Adipocyte (in vitro differentiated cells): ENCODE data around the gene MIR17HG.
"Not testable (repeated sequence)": the region's sequence is repeated elsewhere in the genome, so short reads cannot be mapped to it uniquely, and the experiment has no call there.

Source experiments
- DNase-seq: peaks from one replicate; pipeline ENCODE4 v3.0.0-alpha.2; 2015; ENCODE audit warnings: low read depth
- H3K27me3 ChIP-seq: replicated peaks from 2 replicates; pipeline ENCODE4 v1.7.0; 2013; ENCODE audit warnings: mild to moderate bottlenecking, low read length, moderate library complexity; ENCODE audit not compliant: control insufficient read depth, insufficient read depth
- H3K36me3 ChIP-seq: 2 replicates; pipeline ENCODE4 v1.7.0; 2013; ENCODE audit warnings: low read length, mild to moderate bottlenecking, moderate library complexity; ENCODE audit not compliant: control insufficient read depth, insufficient read depth, severe bottlenecking
- H3K4me1 ChIP-seq: 2 replicates; pipeline ENCODE4 v1.7.0; 2013; ENCODE audit warnings: mild to moderate bottlenecking, low read length, moderate library complexity; ENCODE audit not compliant: control insufficient read depth, insufficient read depth
- H3K4me3 ChIP-seq: 2 replicates; pipeline ENCODE4 v1.7.0; 2013; ENCODE audit warnings: mild to moderate bottlenecking, low read length, moderate library complexity
- H3K9ac ChIP-seq: 2 replicates; pipeline ENCODE4 v1.7.0; 2013; ENCODE audit warnings: mild to moderate bottlenecking, low read length, moderate library complexity
- H3K9me3 ChIP-seq: 2 replicates; pipeline ENCODE4 v1.7.0; 2013; ENCODE audit warnings: mild to moderate bottlenecking, low read length, moderate library complexity; ENCODE audit not compliant: control insufficient read depth

MIR17HG gene

DNA sequence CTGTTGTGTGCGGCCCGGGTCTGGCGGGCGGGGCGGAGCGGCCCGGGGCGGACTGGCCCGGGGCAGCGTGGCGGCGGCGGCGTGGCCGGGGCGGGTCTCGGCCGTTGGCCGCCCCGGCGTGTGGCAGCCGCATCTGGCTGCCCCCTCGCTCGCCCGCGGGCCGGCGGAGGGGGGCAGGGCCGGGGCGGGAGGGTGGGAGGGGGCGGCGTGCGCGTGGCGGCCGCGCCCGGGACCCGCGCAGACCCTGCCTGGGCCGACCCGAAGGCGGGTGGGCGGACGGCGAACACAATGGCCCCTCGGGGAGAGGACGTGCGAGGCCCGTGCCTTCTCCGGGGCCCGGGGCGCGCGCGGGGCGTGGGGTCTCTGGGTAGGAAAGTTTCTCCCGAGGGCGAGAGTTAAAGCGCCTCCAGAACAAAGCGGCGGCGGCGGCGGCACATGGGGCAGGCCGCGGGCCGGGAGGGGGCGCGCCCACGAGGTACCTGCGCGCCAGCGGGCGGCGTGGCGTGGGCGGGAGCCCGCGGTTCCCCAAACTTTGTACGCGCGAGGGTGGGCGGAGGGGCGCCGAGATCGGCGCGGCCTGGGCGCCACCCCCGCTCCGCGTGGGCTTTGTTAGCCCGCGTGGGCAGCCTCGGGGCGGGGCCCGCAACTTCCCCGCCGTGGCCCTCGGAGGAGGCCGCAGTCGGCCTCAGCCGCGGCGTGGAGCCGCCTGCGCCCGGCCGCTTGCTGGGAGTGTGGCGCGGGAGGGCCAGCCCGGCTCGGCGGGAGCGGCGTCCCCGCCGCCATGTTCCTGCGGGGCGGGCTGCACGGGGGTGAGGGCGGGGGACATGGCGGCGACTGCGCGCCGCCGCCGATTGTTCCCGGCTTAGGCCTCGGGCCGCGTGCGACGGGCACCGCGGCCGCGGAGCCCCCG, 764 bp downstream of the MIR17HG start:
- peak; percentile 71 for DNase-seq
- H3K4me3 ChIP-seq = peak overlapping the region; percentile 92
- H3K4me1 ChIP-seq = peaks cover 29% of the 10 kb centered on the region
- no peaks in the 10 kb centered on the region for H3K27me3 ChIP-seq
- no peaks in the 10 kb centered on the region for H3K9me3 ChIP-seq
- H3K36me3 ChIP-seq = peaks cover 16% of the 10 kb centered on the region
- peak overlapping the region; percentile 90 for H3K9ac ChIP-seq

DNA sequence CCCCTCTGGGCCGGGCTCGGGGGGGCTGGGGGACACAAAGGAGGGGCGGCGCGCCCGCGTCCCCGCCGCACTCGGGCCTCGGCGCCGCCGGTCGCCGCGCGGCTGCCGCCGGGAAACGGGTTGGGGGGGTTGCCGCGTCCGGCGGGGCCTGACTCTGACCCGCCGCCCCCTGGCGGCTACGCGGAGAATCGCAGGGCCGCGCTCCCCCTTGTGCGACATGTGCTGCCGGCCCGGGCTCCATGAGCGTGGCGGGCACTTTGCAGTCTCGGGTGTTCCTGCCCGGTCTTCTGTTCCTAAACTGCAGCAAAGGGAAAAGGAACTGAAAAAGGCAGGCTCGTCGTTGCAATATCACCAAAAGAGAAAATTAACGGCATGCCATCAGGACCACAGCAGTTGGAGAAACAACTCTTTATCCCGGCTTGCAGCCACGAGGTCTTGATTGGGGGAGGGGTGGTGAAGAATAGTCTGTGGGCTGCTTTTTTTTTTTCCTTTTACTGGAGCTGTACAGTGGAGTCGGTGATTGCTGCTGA, 1.5 kb downstream of the MIR17HG start:
- peak; percentile 95 for DNase-seq
- no peaks in the 10 kb centered on the region for H3K27me3 ChIP-seq
- H3K9ac ChIP-seq = peak overlapping the region; percentile 90
- peaks cover 36% of the 10 kb centered on the region for H3K4me1 ChIP-seq
- no peaks in the 10 kb centered on the region for H3K9me3 ChIP-seq
- H3K36me3 ChIP-seq = peaks cover 23% of the 10 kb centered on the region
- peak overlapping the region; percentile 92 for H3K4me3 ChIP-seq

- no peaks in the 10 kb centered on the region for H3K9me3 ChIP-seq
- H3K9ac ChIP-seq = peak overlapping the region; percentile 90
- peaks cover 36% of the 10 kb centered on the region for H3K4me1 ChIP-seq
- H3K4me3 ChIP-seq = peak overlapping the region; percentile 92
- DNase-seq = no peak
- H3K36me3 ChIP-seq = peaks cover 36% of the 10 kb centered on the region
- H3K27me3 ChIP-seq = no peaks in the 10 kb centered on the region
These were observed 2.8 kb downstream of the MIR17HG start for GRCh38 chr13:91349992-91350911.

DNA sequence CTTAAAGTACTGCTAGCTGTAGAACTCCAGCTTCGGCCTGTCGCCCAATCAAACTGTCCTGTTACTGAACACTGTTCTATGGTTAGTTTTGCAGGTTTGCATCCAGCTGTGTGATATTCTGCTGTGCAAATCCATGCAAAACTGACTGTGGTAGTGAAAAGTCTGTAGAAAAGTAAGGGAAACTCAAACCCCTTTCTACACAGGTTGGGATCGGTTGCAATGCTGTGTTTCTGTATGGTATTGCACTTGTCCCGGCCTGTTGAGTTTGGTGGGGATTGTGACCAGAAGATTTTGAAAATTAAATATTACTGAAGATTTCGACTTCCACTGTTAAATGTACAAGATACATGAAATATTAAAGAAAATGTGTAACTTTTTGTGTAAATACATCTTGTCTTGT, 3.6 kb downstream of the MIR17HG start:
- Histone ChIP-seq H3K27me3 (no peaks in the 10 kb centered on the region), H3K4me1 (peaks cover 36% of the 10 kb centered on the region), H3K4me3 (peak overlapping the region; percentile 92), H3K36me3 (peaks cover 43% of the 10 kb centered on the region), H3K9me3 (no peaks in the 10 kb centered on the region), H3K9ac (peak overlapping the region; percentile 30)
- no peak for DNase-seq

- Histone ChIP-seq H3K4me1 (peaks cover 34% of the 10 kb centered on the region), H3K4me3 (no peak overlapping the region), H3K36me3 (peaks cover 44% of the 10 kb centered on the region), H3K9ac (no peak overlapping the region), H3K27me3 (no peaks in the 10 kb centered on the region), H3K9me3 (no peaks in the 10 kb centered on the region)
- DNase-seq = no peak
These were observed 4.5 kb downstream of the MIR17HG start for GRCh38 chr13:91351980-91352379.

GRCh38 chr13:91352891-91353290, 5.4 kb downstream of the MIR17HG start:
- H3K9ac ChIP-seq, H3K27me3 ChIP-seq, H3K4me3 ChIP-seq, DNase-seq, H3K9me3 ChIP-seq: not testable (repeated sequence)
- H3K4me1 ChIP-seq = peaks cover 32% of the 10 kb centered on the region
- peaks cover 47% of the 10 kb centered on the region for H3K36me3 ChIP-seq

DNA sequence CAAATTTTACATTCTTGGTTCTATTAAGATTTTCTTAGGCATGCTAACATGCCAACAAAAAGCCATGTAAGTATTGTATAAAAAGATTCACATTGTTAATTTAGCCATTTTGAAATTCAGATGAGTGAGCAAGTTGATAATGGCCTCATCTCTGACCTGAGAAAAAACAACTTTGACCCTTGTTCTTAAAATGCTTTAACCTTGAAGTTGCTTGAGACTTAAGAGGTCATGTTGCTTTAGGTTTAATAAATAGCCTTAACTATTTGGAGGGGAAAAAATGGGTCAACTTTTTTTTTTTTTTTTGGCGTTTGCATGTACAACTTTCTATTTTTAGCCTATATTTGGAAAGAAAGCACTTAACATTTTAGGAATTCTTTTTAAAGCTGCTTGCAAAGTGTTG, 6.0 kb downstream of the MIR17HG start:
- H3K4me3 ChIP-seq = no peak overlapping the region

GRCh38 chr13:91355099-91355825, 7.8 kb downstream of the MIR17HG start:
- Histone ChIP-seq H3K4me3 (no peak overlapping the region), H3K36me3 (peaks cover 47% of the 10 kb centered on the region)

More for the DNA sequence above, 6.0 kb downstream of the MIR17HG start:
- Histone ChIP-seq H3K9ac (no peak overlapping the region), H3K36me3 (peaks cover 47% of the 10 kb centered on the region), H3K9me3 (no peaks in the 10 kb centered on the region), H3K27me3 (no peaks in the 10 kb centered on the region), H3K4me1 (peaks cover 32% of the 10 kb centered on the region)
- no peak for DNase-seq

DNA sequence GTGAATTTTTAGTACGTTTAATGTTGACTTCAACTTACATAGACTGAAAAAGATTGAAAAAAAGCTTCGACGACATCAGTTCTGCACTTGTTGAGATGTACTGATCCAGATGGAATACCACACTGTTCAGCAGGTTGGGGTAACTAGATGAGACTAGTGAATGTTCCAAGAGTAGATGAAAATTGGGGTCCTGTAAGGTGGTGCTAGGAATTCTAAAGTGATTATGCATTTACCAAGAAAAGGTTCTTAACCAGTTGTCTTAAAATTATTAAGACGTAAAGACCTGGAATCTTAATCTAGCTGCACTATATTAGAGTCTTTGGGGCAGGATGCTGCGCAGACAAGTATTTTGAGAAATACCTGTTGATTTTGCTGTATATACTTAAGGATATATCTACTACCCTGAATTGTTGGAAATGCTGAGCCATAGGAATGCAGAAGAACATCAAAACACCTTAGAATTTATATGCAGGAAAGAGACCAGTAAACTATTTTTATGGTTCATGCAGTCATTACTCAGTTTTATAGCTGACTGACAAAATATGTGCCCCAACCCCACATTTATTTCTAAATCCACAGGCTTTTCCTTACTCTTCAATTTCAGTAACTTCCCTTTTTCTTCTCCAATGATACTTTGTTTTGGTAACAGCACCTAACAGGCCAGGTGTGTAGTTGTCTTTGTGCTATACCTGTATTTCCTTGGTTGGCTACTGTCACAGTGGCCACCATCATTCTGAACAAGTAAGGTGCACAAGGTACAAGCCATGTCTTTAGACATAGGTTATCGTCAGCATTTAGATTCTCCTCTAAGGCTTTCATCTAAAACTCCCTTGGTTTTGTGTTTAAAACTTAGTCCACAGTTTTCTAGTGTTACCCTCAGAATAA, 8.6 kb downstream of the MIR17HG start:
- peaks cover 40% of the 10 kb centered on the region for H3K36me3 ChIP-seq
- peaks cover 17% of the 10 kb centered on the region for H3K4me1 ChIP-seq
- no peaks in the 10 kb centered on the region for H3K9me3 ChIP-seq
- DNase-seq = no peak
- no peak overlapping the region for H3K9ac ChIP-seq
- H3K4me3 ChIP-seq = no peak overlapping the region
- H3K27me3 ChIP-seq = no peaks in the 10 kb centered on the region

More at GRCh38 chr13:91355099-91355825, 7.8 kb downstream of the MIR17HG start:
- Histone ChIP-seq H3K4me1 (peaks cover 24% of the 10 kb centered on the region), H3K27me3 (no peaks in the 10 kb centered on the region), H3K9ac (no peak overlapping the region), H3K9me3 (no peaks in the 10 kb centered on the region)
- DNase-seq = no peak
